Kidney epithelial cell (primary cell): ENCODE measurements around the gene KRTAP10-10. TPM values are rescaled to one million over a fixed set of nuclear protein-coding genes. Genes with fewer than 3 reads are reported as not detected.
"Not testable (repeated sequence)": the region's sequence is repeated elsewhere in the genome, so short reads cannot be mapped to it uniquely, and the experiment has no call there.

Source experiments
- DNase-seq: peaks from one replicate; pipeline ENCODE4 v3.0.0-alpha.2; 2010; ENCODE audit warnings: low read depth
- H3K27me3 ChIP-seq: 2 replicates; pipeline ENCODE4 v1.6.0; 2011; ENCODE audit warnings: low read length; ENCODE audit not compliant: control insufficient read depth, insufficient read depth
- H3K36me3 ChIP-seq: 2 replicates; pipeline ENCODE4 v1.5.1; 2011; ENCODE audit warnings: low read length; ENCODE audit not compliant: control insufficient read depth, insufficient read depth
- H3K4me3 ChIP-seq: 2 replicates; pipeline ENCODE4 v1.5.1; 2011; ENCODE audit warnings: low read depth, mild to moderate bottlenecking, control low read depth, low read length
- CTCF ChIP-seq: IDR thresholded peaks from 2 replicates; pipeline ENCODE4 v1.5.1; 2011; ENCODE audit warnings: mild to moderate bottlenecking, moderate library complexity, low read length, control low read depth, inconsistent platforms; ENCODE audit not compliant: insufficient read depth, poor library complexity, severe bottlenecking
- total RNA-seq: library from RNA; depleted of rRNA; stranded (reverse); fragments of >200 nt; gene quantifications from 2 replicates; pipeline ENCODE4 v1.2.3, GENCODE V29; 2015

KRTAP10-10 gene
- total RNA-seq, 1 donor from 2014 or later, result not detected

GRCh38 chr21:44684077-44684476, 46.9 kb downstream of the KRTAP10-10 start:
- Histone ChIP-seq H3K4me3 (no peak overlapping the region), H3K27me3 (peaks cover 10% of the 10 kb centered on the region), H3K36me3 (no peaks in the 10 kb centered on the region)
- no peak for TF ChIP-seq CTCF
- no peak for DNase-seq

- Histone ChIP-seq H3K27me3 (peaks cover 10% of the 10 kb centered on the region), H3K36me3 (no peaks in the 10 kb centered on the region), H3K4me3 (no peak overlapping the region)
- no peak for DNase-seq
- TF ChIP-seq CTCF, result no peak
Observed at GRCh38 chr21:44684483-44684882, 47.3 kb downstream of the KRTAP10-10 start.

- H3K4me3 ChIP-seq, DNase-seq, H3K36me3 ChIP-seq, H3K27me3 ChIP-seq: not testable (repeated sequence)
Observed at GRCh38 chr21:44685050-44685449, 47.9 kb downstream of the KRTAP10-10 start.

- Histone ChIP-seq H3K36me3 (no peaks in the 10 kb centered on the region), H3K27me3 (peaks cover 10% of the 10 kb centered on the region), H3K4me3 (no peak overlapping the region)
- TF ChIP-seq CTCF, result no peak
- DNase-seq, result no peak
Observed at GRCh38 chr21:44686000-44686781, 49.0 kb downstream of the KRTAP10-10 start.

- Histone ChIP-seq H3K36me3 (no peaks in the 10 kb centered on the region), H3K27me3 (peaks cover 7% of the 10 kb centered on the region), H3K4me3 (no peak overlapping the region)
- no peak for DNase-seq
- TF ChIP-seq CTCF, result no peak
Observed at GRCh38 chr21:44686843-44687561, 49.8 kb downstream of the KRTAP10-10 start.

GRCh38 chr21:44687671-44688070, 50.5 kb downstream of the KRTAP10-10 start:
- no peak for DNase-seq
- H3K27me3 ChIP-seq, result peaks cover 6% of the 10 kb centered on the region

More at GRCh38 chr21:44687671-44688070, 50.5 kb downstream of the KRTAP10-10 start:
- H3K36me3 ChIP-seq, result no peaks in the 10 kb centered on the region
- no peak for TF ChIP-seq CTCF
- H3K4me3 ChIP-seq, result no peak overlapping the region

Other genes starting within 250 kb of the KRTAP10-10 start
- gene LRRC3, start 181.8 kb upstream of the KRTAP10-10 start, total RNA-seq, result 3.4 and 3.6 TPM in 2 replicates
- not detected in 2 replicates for gene KRTAP10-1, start 97.2 kb upstream of the KRTAP10-10 start, total RNA-seq
- gene KRTAP10-2, start 85.9 kb upstream of the KRTAP10-10 start, total RNA-seq, result not detected in 2 replicates
- gene KRTAP10-3, start 78.6 kb upstream of the KRTAP10-10 start, total RNA-seq, result not detected in 2 replicates
- gene KRTAP10-4, start 63.6 kb upstream of the KRTAP10-10 start, total RNA-seq, result not detected in 2 replicates
- not detected in 2 replicates for gene KRTAP10-5, start 56.8 kb upstream of the KRTAP10-10 start, total RNA-seq
- gene KRTAP10-6, start 44.9 kb upstream of the KRTAP10-10 start, total RNA-seq, result not detected in 2 replicates
- not detected in 2 replicates for gene KRTAP10-7, start 36.8 kb upstream of the KRTAP10-10 start, total RNA-seq
- gene KRTAP10-8, start 25.3 kb upstream of the KRTAP10-10 start, total RNA-seq, result not detected in 2 replicates
- gene KRTAP10-9, start 10.3 kb upstream of the KRTAP10-10 start, total RNA-seq, result not detected in 2 replicates
- gene KRTAP10-11, start 9.1 kb downstream of the KRTAP10-10 start, total RNA-seq, result not detected in 2 replicates
- not detected in 2 replicates for gene KRTAP12-4, start 17.3 kb downstream of the KRTAP10-10 start, total RNA-seq
- not detected in 2 replicates for gene KRTAP12-3, start 20.6 kb downstream of the KRTAP10-10 start, total RNA-seq
- not detected in 2 replicates for gene KRTAP12-2, start 29.6 kb downstream of the KRTAP10-10 start, total RNA-seq
- gene KRTAP12-1, start 44.8 kb downstream of the KRTAP10-10 start, total RNA-seq, result not detected in 2 replicates
- gene KRTAP10-12, start 59.8 kb downstream of the KRTAP10-10 start, total RNA-seq, result not detected in 2 replicates
- gene TSPEAR, start 74.2 kb downstream of the KRTAP10-10 start, total RNA-seq, result not detected in 2 replicates
- 39.5 and 40.6 TPM in 2 replicates for gene UBE2G2, start 164.5 kb downstream of the KRTAP10-10 start, total RNA-seq
- 60.9 and 61.7 TPM in 2 replicates for gene SUMO3, start 180.7 kb downstream of the KRTAP10-10 start, total RNA-seq
- 538 and 561 TPM in 2 replicates for gene PTTG1IP, start 236.3 kb downstream of the KRTAP10-10 start, total RNA-seq